Subcutaneous adipose tissue (tissue), 4 donors: ENCODE results near the gene FKBP1C. TPM values are rescaled to one million over a fixed set of nuclear protein-coding genes. Genes with fewer than 3 reads are reported as not detected.
"Not testable (repeated sequence)": the region's sequence is repeated elsewhere in the genome, so short reads cannot be mapped to it uniquely, and the experiment has no call there.

ENCODE experiments used
- CTCF ChIP-seq: fragments of 450-650 bp; IDR thresholded peaks from one replicate; pipeline ENCODE4 v1.5.1; 2016; ENCODE audit warnings: low read depth, mild to moderate bottlenecking, control low read depth, antibody characterized with exemption, moderate library complexity
- total RNA-seq, 4 donors: library from RNA; depleted of rRNA; stranded (reverse); fragments of >200 nt; gene quantifications; one replicate each; pipeline ENCODE4 v1.1.0, GENCODE V29; 2016

Gene FKBP1C
- 1 to 10 TPM in 1 of 4 donors, under 1 TPM in 2, not detected in 1; 0.22 to 1.2 (median 0.82) TPM for total RNA-seq

DNA sequence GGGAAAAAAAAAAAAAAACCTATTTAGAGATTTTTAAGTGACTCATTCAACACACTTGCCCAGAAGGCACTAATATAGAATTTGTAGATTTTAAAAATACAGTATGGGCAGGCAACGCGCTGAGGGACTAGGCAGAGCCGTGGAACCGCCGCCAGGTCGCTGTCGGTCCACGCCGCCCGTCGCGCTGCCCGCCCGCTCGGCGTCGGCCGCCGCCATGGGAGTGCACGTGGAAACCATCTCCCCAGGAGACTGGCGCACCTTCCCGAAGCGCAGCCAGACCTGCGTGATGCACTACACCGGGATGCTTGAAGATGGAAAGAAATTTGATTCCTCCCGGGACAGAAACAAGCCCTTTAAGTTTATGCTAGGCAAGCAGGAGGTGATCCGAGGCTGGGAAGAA, at the start of gene FKBP1C:
TSS of gene FKBP1C (plus strand) at position 127 of the 400 bp plus-strand sequence.
- not testable (repeated sequence) for TF ChIP-seq CTCF

- no peak for TF ChIP-seq CTCF
Observed at GRCh38 chr6:63174173-63174572, 37.1 kb upstream of the FKBP1C start.

DNA sequence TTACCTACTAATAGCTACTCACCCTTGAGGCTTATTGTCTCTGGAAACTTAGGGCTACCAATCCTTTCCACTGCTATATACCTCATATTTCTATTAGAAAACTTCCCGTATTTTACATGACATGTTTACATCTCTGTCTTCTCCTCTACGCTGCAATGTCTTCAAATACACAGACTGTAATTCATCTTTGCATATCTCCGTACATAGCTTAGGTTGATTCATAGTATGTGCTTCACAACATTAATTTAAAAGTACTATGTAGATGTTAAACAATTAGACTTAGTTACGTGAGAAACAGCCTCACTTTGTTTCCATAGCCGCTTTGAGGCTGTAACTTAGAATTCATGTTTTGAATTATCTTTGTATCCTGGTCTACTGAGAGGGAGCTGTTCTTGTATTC, 35.1 kb upstream of the FKBP1C start:
- TF ChIP-seq CTCF: no peak

- no peak for TF ChIP-seq CTCF
Observed at GRCh38 chr6:63180367-63180766, 30.9 kb upstream of the FKBP1C start.

GRCh38 chr6:63186970-63187369, 24.3 kb upstream of the FKBP1C start:
- no peak for TF ChIP-seq CTCF

DNA sequence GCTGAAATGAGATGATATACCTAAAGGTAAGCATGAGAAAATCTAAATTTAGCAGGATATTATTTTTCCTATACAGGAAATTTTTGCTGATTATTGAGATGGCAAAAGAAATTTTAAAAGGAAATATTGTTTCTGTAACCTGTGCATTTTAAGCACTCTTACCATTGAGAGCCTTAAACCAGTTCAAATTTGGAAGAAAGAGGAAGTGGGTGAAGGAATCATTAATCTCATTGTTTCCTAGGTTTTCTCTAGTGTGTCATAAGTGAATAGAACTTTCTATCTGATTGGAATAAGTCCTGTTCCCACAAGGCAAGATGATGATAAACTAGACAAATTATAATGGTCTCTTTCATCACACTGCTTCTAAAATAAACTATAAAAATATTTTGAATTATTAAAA, 22.4 kb upstream of the FKBP1C start:
- TF ChIP-seq CTCF: no peak

DNA sequence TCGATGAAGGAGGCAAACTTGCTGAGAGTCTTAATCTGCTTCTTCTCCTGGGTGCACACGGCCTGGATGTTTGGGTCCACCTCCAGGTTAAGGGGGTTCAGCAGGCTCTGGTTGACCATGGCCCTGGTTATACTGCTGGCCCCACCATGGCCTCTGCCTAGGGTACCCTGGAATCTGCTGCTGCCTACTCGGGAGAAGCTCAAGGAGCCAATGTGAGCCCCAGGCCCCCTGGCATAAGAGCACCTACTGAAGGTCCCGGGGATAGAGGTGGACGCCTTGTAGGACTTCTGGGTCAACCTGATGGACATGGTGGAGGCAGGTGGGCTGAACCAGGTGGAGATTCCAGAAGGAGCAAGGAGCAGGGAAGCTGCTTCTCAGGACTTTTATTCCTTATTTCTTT, 17.9 kb upstream of the FKBP1C start:
- no peak for TF ChIP-seq CTCF

DNA sequence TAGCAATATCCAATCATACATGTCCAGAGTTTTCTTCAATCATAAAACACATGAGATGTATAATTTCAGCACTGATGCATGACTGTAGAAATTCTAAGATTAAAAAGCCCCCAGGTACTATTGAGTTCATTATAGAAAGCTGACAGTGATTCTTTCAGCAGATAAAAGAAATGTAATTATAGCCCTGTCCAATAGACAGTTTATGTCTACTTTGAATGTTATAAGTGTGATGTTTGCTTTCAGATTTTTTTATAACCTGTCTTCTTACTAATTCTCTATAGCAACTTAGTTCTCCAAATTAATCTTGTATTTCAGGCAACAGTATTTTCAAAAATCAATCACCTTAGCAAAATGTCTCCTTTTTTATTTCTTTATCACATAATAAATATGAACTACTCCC, 13.5 kb upstream of the FKBP1C start:
- TF ChIP-seq CTCF: no peak
